Prostate gland (tissue), 2 donors: Measurements from ENCODE around the gene PDIA4. TPM values are rescaled to one million over a fixed set of nuclear protein-coding genes. Genes with fewer than 3 reads are reported as not detected.
"Not testable (repeated sequence)": the region's sequence is repeated elsewhere in the genome, so short reads cannot be mapped to it uniquely, and the experiment has no call there.

Experiments used
- DNase-seq: peaks from one replicate; pipeline ENCODE4 v3.0.0-alpha.2; 2019; ENCODE audit warnings: low spot score
- H3K27ac ChIP-seq, 2 donors: fragments of 200-600 bp; sonication (generic); 2 replicates each; pipeline ENCODE4 v1.5.1; 2017 to 2019
- H3K27me3 ChIP-seq: fragments of 200-600 bp; sonication (generic); replicated peaks from 2 replicates; pipeline ENCODE4 v1.5.1; 2019; ENCODE audit not compliant: insufficient read depth
- H3K36me3 ChIP-seq, 2 donors: fragments of 200-600 bp; sonication (generic); 1 replicate in 1 of 2; 2 replicates in 1 of 2; pipeline versions ENCODE4 v1.5.1 to v1.8.1; 2017 to 2019
- H3K4me1 ChIP-seq: fragments of 200-600 bp; sonication (generic); replicated peaks from 2 replicates; pipeline ENCODE4 v1.5.1; 2019
- H3K4me3 ChIP-seq, 2 donors: fragments of 200-600 bp; sonication (generic); 2 replicates each; pipeline ENCODE4 v1.5.1; 2017 to 2019
- H3K9me3 ChIP-seq: fragments of 200-600 bp; sonication (generic); 2 replicates; pipeline ENCODE4 v1.5.1; 2017
- POLR2A ChIP-seq: fragments of 450-650 bp; IDR thresholded peaks from one replicate; pipeline ENCODE4 v1.6.1; 2016; ENCODE audit warnings: antibody characterized with exemption, mild to moderate bottlenecking
- POLR2AphosphoS5 ChIP-seq: sonication (generic); formaldehyde crosslinking; IDR thresholded peaks from one replicate; pipeline ENCODE4 v1.6.1; 2017; ENCODE audit warnings: antibody characterized with exemption
- WGBS: methylation state at CpG from one replicate; pipeline ENCODE4 v1.1.5; 2018; 5-methylcytosine and 5-hydroxymethylcytosine counted together
- intact Hi-C: fragments of 100-400 bp; cut with DNase I; formaldehyde crosslinking; loops from one replicate; pipeline ENCODE4 v1.14.2; 2022
- total RNA-seq, 2 donors: library from RNA; depleted of rRNA; stranded (reverse); fragments of >200 nt; gene quantifications; one replicate each; pipeline ENCODE4 v1.1.0, GENCODE V29; 2016
- TF ChIP-seq, protein P1 (sequence below), 4 experiments: fragments of 200-600 bp in 2 of 4; fragments of 450-650 bp in 2 of 4; sonication (generic) in 2 of 4; IDR thresholded peaks; 1 replicate in 3 of 4; 2 replicates in 1 of 4; pipeline ENCODE4 v1.5.1; 2016 to 2019; ENCODE audit warnings: antibody characterized with exemption in 4 of 4, mild to moderate bottlenecking in 2 of 4, moderate library complexity in 2 of 4

Gene PDIA4
- total RNA-seq, 2 donors from 2014 or later, result 125 to 262 TPM

DNA sequence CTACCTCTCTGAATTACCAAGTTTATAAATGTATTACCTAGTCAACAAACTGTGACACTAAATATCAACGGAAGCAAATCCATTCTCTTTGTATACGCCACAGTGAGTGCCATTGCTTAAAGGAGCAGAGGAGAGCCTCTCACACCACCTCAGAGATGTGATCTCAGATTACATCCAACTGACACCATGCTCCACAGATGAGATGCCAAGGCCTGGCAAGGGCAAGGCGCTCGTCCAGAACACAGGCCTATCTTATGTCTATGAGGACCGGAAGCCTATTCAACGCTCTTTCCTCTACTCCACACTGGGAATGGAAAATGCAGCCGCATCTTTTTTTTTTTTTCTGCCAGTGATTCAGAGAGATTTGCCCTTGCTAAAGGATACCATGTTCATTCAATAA is 11.4 kb downstream of the PDIA4 start:
- intact Hi-C loops, result no loop called here

DNA sequence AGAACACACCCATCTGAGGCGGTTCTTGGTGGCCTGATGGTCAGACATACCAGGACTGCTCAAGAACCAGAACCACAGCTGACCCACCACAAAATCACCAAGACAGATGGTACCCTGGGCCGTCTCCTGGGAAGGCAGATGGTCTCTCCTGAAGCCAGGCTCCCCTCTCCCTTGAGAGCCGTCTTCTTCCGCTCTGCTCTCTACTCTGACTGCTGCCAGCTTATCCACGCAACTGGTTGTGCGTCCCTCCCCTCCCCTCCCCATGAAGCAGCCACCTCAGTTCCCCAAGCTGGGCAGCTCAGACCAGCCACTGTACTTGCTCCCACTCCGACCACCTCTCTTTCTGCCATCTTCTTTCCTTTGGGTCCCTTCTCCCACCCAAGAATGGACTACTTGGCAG is 14.0 kb downstream of the PDIA4 start:
- intact Hi-C loops, result no loop called here
- WGBS, result 96% methylated on average over 7 of the region's 7 CpGs
- TF ChIP-seq, protein P1, sequence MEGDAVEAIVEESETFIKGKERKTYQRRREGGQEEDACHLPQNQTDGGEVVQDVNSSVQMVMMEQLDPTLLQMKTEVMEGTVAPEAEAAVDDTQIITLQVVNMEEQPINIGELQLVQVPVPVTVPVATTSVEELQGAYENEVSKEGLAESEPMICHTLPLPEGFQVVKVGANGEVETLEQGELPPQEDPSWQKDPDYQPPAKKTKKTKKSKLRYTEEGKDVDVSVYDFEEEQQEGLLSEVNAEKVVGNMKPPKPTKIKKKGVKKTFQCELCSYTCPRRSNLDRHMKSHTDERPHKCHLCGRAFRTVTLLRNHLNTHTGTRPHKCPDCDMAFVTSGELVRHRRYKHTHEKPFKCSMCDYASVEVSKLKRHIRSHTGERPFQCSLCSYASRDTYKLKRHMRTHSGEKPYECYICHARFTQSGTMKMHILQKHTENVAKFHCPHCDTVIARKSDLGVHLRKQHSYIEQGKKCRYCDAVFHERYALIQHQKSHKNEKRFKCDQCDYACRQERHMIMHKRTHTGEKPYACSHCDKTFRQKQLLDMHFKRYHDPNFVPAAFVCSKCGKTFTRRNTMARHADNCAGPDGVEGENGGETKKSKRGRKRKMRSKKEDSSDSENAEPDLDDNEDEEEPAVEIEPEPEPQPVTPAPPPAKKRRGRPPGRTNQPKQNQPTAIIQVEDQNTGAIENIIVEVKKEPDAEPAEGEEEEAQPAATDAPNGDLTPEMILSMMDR (IDR thresholded peaks at IDR 0.05), result no peak
- TF ChIP-seq POLR2A (no peak), POLR2AphosphoS5 (no peak)

More for the DNA sequence above, 11.4 kb downstream of the PDIA4 start:
- no peak for DNase-seq
- WGBS, result 76% methylated on average over 7 of the region's 7 CpGs
- no peak overlapping the region for H3K4me3 ChIP-seq
- no peaks in the 10 kb centered on the region for H3K4me1 ChIP-seq
- peaks cover 14 to 15% of the 10 kb centered on the region in 2 donors for H3K36me3 ChIP-seq
- H3K27ac ChIP-seq, result no peak overlapping the region
- no peaks in the 10 kb centered on the region for H3K9me3 ChIP-seq
- TF ChIP-seq POLR2AphosphoS5, result no peak
- TF ChIP-seq, protein P1 (IDR thresholded peaks at IDR 0.05), result no peak
- TF ChIP-seq POLR2A, result no peak
- no peaks in the 10 kb centered on the region for H3K27me3 ChIP-seq

DNA sequence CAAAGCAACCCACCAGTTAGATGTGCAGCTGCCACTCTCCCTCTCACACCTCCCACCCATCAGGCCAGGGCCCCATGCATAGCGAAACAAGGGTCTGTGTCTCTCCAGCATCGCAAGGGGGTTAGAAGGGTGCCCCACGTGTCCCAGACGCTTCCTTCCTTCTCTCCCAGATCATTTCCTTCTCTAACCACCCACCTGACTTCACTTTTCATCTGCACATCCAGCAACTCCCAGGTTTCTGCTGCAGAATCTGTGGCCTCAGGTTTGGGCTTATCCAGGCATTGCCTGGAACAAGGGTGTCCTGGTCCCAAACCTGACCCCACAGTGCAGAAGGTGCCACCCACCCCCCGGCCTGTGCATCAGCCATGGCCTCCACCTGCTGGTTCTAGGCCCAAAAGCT is 14.4 kb downstream of the PDIA4 start:
- WGBS, result 86% methylated on average over 5 of the region's 5 CpGs
- H3K4me1 ChIP-seq, result no peaks in the 10 kb centered on the region
- H3K27me3 ChIP-seq, result no peaks in the 10 kb centered on the region
- H3K36me3 ChIP-seq, result peaks cover 23 to 26% of the 10 kb centered on the region in 2 donors
- no peak overlapping the region for H3K27ac ChIP-seq
- TF ChIP-seq, protein P1 (IDR thresholded peaks at IDR 0.05), result no peak
- no peak for TF ChIP-seq POLR2AphosphoS5
- TF ChIP-seq POLR2A, result no peak
- no peaks in the 10 kb centered on the region for H3K9me3 ChIP-seq
- no peak overlapping the region for H3K4me3 ChIP-seq
- intact Hi-C loops, result no loop called here
- no peak for DNase-seq

More for the DNA sequence above, 14.0 kb downstream of the PDIA4 start:
- Histone ChIP-seq H3K4me1 (no peaks in the 10 kb centered on the region), H3K9me3 (no peaks in the 10 kb centered on the region), H3K4me3 (no peak overlapping the region), H3K27ac (no peak overlapping the region), H3K27me3 (no peaks in the 10 kb centered on the region), H3K36me3 (peaks cover 23 to 26% of the 10 kb centered on the region in 2 donors)
- DNase-seq, result no peak

DNA sequence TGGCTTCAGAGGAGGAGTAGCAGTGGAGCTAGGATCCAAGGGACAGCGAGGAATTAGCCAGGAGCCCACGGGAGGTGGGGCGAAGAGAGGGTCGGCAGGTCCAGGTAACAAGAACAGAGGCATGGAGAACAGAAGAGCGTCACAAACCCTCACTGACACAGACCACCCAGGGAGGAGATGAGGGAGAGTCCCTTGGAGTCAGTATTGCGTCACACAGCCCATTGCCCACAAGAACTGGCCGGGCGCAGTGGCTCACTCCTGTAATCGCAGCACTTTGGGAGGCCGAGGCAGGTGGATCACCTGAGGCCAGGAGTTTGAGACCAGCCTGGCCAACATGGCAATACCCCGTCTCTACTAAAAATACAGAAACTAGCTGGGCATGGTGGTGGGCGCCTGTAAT is 15.6 kb downstream of the PDIA4 start:
- H3K4me1 ChIP-seq, H3K27ac ChIP-seq, H3K27me3 ChIP-seq, DNase-seq, H3K4me3 ChIP-seq, H3K9me3 ChIP-seq, intact Hi-C loops: not testable (repeated sequence)
- H3K36me3 ChIP-seq, result peaks cover 23 to 28% of the 10 kb centered on the region in 2 donors
- WGBS, result 84% methylated on average over 12 of the region's 12 CpGs

DNA sequence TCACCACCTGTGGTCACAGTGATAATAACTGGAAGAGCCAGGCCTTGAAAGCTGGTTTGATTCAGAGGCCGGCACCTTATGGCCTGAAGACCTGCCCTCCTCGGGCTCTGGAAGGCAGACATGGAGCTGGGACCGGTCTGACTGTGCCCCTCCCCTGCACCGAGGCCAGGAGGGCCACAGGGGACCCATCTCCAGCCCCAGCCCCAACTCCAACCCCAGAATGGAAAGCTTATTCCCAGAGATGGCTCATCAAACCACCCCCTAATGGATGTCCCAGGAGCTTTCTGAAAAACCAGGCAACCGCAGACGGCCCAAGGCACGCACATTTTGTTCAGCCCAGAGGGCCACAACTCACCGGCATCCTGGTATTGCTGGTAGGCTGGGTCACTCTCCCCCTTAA is 16.8 kb downstream of the PDIA4 start:
- Histone ChIP-seq H3K4me3 (no peak overlapping the region), H3K9me3 (no peaks in the 10 kb centered on the region), H3K4me1 (no peaks in the 10 kb centered on the region), H3K36me3 (peaks cover 23 to 34% of the 10 kb centered on the region in 2 donors), H3K27me3 (no peaks in the 10 kb centered on the region), H3K27ac (no peak overlapping the region)
- no peak for TF ChIP-seq POLR2AphosphoS5
- TF ChIP-seq, protein P1 (IDR thresholded peaks at IDR 0.05), result no peak
- TF ChIP-seq POLR2A, result no peak
- intact Hi-C loops, result no loop called here
- DNase-seq, result no peak
- WGBS, result 93% methylated on average over 8 of the region's 8 CpGs
